GM19438 (cell line): ENCODE data around the gene TOP3B.
"Not testable (repeated sequence)": the region's sequence is repeated elsewhere in the genome, so short reads cannot be mapped to it uniquely, and the experiment has no call there.

ENCODE experiments used
- ATAC-seq: cut with Tn5 transposase; IDR thresholded peaks from one replicate; pipeline ENCODE4 v1.9.1; 2021; ENCODE audit warnings: low read depth; ENCODE audit not compliant: unreplicated experiment

TOP3B gene

GRCh38 chr22:21947040-21948014, 35.3 kb downstream of the TOP3B start:
- ATAC-seq, result no peak

DNA sequence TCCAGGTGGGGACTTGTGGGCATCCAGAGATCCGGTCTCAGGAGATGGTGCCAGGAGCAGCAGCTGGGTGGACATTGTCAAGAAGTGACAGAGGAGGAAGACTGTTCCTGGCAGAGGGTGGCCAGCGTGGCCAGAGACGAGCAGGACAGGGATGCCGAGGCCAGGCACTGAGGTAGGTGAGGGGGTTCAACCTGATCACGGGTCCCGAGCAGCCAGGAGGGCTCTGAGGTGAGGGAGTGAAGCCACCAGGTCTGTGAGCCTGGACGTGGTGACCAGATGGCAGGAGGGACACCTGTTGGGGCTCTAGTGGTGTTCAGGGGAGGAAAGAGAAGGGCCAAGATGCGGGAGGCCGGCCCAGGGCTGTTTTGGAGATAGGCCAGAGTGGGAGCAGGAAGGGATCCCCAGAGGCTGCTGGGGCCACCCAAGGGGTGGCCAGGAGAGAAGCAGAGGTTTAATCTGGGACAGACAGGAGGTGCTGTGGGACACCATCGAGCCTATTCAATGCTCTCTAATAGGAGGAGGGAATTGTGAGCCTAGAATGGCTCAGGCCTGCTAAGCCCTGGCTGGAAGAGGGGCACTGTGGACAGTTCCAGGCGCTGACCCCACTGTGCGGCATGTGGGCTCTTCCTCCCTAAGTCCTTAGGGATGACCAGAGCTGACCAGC, 36.2 kb downstream of the TOP3B start:
- ATAC-seq, result no peak

DNA sequence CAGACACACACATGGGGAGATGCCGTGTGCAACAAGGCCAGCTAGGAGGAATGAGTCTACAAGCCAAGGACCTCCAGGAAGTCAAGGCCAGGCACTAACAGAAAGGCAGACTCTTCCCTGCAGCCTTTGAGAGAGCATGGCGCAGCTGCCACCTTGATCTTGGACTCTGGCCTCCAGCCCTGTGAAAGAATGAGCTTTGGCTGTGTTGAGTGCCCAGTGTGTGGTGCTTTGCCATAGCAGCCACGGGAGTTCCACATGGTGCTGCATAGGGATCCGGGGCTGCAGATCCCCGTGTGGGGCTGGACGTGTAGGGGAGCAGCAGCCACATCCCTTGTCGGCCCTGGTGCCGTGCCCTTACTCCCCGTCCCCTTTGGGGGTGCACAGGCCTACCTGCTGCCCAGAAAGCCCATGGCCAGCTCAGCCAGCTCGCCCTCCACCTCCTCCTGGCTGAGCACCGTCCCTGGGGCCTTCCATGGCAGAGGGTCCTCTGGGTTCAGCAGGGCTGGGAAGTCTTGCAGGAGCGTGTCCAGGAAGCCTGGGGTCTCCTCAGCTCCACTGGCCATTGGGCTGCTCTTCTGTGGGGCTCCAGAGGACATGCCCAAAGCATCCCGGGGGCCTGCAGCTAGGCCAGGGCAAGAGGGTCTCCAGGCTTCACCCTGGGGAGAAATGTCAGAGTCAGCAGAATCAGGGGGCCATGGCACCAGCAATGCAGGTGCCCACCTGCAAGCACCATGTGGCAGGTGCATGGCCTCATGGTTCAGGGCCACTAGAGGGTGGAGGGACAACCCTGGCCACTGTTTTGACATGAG, 36.9 kb downstream of the TOP3B start:
- ATAC-seq, result no peak

DNA sequence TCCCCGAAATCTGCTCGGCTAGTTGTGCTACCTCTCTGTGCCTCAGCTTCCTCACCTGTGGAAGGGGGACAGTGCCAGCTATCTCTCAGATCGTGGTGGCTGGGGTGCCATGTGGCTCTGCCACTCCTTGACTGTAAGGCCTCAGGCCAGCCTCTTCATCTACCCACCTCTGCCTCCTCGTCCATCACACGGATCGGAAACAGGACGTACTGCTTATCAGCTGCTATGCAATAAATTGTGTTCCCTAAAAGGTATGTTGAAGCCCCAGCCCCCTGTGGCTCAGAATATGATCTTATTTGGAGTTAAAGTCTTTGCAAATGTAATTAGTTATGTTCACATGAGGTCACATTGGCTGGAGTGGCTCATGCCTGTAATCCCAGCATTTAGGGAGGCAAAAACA, 37.7 kb downstream of the TOP3B start:
- ATAC-seq, result no peak

DNA sequence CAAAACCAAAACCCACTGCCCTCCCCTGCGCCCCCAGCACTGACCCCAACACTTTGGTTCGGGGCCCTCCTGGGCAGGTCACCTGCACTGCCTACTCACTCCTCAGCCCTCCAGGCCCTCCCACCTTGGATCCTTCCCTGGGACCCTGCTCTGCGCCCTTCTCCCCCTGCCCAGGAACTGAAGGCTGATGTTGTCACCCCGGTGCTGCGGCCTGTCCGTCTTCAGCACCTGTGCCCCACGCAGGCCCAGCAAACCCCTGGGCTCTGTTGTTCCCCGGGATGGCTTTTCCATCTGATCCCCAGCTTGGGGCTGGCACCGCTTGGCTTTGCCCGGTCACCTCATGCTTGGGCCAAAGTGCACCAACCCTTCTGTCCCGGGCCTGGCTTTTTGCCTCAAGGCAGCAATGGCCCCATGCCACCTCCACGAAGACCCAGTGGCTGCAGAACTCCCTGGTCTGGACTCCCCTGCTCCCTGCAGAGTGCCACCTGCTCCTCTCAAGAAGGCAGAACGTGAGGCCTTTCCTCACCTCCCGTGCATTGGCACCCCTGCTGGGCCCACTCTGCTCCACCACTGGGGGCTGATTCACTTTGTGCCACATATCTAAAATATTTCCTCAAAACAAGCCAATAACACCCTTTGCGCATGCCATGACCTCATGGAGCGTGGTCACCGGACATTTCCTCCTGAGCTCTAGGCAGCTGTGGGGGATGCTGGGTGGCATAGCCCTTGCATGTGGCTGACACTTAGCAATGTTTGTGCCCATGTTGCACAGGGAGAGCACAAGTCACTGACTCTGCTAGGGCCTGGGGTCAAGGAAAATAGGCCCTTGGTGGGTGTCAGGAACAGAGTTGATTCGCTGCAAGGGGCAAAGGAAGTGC, 38.8 kb downstream of the TOP3B start:
- ATAC-seq, result no peak

- ATAC-seq, result no peak
These were observed 39.9 kb downstream of the TOP3B start for GRCh38 chr22:21942407-21943343.

GRCh38 chr22:21941921-21942320, 40.7 kb downstream of the TOP3B start:
- ATAC-seq, result no peak

DNA sequence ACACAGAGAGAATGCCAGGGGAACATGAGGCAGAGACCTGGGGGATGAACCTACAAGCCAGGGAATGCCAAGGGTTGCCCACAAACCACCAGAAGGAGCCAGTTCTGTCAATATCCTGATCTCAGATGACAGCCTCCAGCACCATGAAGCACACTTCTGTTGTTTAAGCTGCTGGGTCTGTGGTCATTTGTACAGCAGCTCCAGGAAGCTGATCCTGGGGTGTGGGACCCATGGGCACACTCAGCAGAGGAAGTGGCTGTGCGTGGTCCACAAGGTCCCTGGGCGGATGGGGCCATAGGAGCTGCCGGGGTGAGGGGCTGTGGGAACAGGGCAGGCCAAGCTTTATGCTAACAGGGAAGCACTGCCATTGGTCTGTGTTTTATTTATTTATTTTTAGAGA, 42.1 kb downstream of the TOP3B start:
- ATAC-seq, result no peak

GRCh38 chr22:21939935-21940334, 42.7 kb downstream of the TOP3B start:
- not testable (repeated sequence) for ATAC-seq

DNA sequence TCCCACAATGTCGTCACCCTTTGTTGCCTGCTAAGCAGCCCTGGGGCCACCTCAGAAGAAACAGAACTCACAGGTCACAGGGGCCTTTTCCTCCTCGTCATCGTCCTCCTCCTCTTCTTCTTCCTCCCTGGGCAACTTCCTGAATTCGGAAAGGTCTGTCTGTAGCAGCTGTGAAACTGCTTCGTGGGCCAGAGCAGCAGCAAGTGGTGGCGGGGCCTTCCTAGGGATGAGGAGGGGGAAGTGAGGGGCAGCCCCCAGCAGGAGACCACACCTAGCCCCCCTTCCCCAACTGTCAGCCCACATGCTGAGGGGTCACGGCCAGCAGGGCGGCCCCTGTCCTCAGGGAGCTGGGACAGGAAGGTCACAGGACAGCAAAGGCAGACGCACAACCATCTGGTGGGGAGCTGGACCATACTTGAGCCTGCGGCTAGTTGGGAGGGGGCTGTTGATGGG, 43.1 kb downstream of the TOP3B start:
- ATAC-seq, result no peak

DNA sequence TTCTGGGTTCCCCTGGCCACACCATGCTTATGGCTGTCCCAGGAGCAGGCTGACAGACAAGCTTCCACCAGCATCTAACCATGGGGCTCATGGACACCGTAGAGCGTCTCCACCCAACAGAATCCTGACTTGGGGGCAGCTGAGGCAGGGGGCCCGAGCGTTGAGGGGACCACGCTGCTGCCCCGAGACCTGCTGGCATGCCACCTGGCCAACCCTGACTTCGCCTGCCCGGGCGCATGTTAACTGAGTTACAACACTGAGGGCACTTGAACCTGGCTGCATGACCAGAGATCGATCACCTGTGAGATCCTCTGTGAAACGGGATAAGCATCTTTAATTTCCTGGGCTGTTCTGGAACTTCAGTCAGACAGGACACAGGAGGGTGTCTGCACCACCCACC, 43.7 kb downstream of the TOP3B start:
- no peak for ATAC-seq

- peak; percentile 93 for ATAC-seq
These were observed 44.3 kb downstream of the TOP3B start for GRCh38 chr22:21938071-21938822.

DNA sequence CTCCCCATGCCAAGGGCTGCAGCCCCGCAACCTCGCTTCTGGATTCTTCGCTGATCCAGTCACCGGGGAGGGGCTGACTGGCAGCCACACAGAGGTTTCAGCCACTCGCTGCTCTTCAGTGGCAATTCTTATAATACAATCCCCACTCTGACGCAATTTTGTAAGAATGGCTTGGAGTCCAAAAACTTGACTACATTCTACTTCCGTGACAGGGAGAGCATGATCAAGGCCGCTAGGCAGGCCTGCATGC, 44.8 kb downstream of the TOP3B start:
- peak; percentile 8 for ATAC-seq

- peak; percentile 4 for ATAC-seq
These were observed 45.4 kb downstream of the TOP3B start for GRCh38 chr22:21937041-21937820.

DNA sequence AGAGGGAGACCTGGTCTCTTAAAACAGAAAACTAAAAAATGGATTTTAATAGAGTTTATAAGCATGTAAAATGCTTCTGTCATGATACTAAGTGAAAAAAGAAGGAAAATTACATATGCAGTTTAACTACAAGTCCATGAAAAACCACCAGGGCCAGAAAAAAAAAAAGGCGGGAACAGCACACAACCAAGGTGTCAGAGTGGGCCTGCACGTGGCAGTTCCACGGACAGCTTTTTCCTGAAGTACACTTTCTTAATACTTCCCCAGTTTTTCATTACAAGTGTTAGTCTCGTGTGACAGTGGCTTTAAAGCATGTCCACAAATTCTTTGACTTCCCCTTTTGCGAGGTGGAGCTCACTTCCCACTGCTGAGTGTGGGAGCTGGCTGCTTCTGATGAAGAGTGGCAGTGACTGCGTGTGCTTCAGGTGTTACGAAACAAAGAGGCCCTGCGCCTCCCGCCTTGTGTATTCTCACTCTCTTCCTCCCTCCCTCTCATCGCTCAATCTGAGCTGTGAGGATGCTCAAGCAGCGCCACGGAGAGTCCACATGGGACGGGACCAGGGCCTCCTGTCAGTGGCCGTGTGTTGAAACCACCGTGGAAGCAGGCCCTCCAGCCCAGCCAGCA, 46.3 kb downstream of the TOP3B start:
- no peak for ATAC-seq

GRCh38 chr22:21933910-21934309, 48.7 kb downstream of the TOP3B start:
- ATAC-seq, result no peak

GRCh38 chr22:21933413-21933812, 49.2 kb downstream of the TOP3B start:
- ATAC-seq, result no peak
